ENCODE measurements around the gene GALNTL6.
"Not testable (repeated sequence)": the region's sequence is repeated elsewhere in the genome, so short reads cannot be mapped to it uniquely, and the experiment has no call there.

GALNTL6 gene

DNA sequence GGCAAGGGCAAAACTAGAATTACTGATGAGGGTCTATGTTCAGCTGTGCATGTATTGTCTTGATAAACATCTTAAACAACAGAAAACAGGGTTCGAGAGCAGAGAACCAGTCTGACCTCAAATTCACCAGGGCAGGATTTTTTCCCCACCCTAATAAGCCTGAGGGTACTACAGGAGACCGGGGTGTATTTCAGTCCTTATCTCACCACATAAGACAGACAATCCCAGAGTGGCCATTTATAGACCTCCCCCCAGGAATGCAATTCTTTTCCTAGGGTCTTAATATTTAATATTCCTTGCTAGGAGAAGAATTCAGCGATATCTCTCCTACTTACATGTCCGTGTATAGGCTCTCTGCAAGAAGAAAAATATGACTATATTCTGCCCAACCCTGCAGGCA lies 1157.0 kb downstream of the GALNTL6 start:
- not testable (repeated sequence) for DNase-seq (ENCODE audit: low read depth in 3 of 3, low spot score in 1 of 3)

DNA sequence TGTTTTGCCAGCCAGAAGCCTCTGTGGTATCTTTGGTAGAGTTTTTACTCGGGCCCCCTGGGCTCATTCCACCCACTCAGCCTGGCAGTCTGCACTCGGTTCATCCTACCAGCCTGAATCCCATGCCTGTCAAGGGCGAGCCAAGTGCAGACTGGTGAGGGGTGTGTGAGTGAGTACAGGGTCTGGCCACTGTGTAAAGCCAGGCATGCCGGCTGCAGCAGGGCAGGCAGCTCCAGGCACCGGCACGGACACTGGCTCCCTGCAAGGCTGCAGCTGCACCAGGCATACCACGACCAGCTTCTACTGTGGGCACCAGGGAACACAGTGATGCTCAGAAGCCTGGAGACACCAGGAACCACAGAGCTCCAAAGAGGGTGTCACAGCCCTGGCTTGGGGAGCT lies 1161.4 kb downstream of the GALNTL6 start:
- no peak for DNase-seq (ENCODE audit: low read depth in 3 of 3, low spot score in 1 of 3)

- no peak for DNase-seq (ENCODE audit: low read depth in 3 of 3, low spot score in 1 of 3)
Observed at GRCh38 chr4:172975651-172976229, 1162.5 kb downstream of the GALNTL6 start.

DNA sequence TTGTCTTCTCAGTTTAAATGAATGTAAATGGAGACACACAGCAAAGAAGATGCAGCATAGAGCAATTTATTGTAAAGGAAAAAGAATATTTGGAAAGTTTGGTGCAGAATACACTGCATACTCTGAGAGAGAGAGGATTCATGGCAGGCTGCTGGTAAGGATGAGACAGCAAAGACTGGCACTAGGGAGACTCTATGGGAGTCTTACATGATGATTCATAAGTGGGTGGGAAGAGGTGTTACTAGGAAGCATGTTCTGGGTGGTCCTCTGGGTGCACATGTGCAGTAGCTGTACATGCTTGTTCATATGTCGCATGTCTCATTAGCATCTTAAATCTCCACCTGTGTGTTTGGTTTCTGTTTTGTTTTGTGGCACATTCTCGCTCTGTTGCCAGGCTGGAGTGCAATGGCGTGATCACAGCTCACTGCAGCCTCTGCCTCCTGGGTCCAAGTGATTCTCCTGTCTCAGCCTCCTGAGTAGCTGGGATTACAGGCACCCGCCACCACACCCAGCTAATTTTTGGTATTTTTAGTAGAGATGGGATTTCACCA lies 1164.4 kb downstream of the GALNTL6 start:
- not testable (repeated sequence) for DNase-seq (ENCODE audit: low read depth in 3 of 3, low spot score in 1 of 3)

- no peak for DNase-seq (ENCODE audit: low read depth in 3 of 3, low spot score in 1 of 3)
Observed at GRCh38 chr4:172978848-172979247, 1165.6 kb downstream of the GALNTL6 start.

DNA sequence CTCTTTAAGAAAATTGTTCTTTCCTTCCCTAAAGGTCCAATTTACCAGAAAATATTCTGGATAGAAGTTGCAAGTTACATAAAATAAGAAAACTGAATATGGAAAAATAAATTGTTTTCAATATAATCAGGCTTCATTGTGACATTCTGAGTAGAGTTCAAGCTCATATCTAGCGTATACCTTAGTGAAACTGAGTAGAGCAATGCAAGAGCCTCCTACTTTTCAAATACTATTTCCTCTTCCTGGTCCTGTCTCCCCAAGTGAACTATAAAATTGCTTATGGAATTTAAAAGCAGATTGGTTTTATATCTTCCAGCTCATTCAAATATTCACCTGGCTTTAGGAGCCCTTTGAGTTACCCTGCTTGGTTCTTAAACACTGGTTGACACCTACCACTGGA lies 1166.1 kb downstream of the GALNTL6 start:
- DNase-seq (ENCODE audit: low read depth in 3 of 3, low spot score in 1 of 3) = no peak

GRCh38 chr4:172980219-172980618 lies 1167.0 kb downstream of the GALNTL6 start:
- DNase-seq (ENCODE audit: low read depth in 3 of 3, low spot score in 1 of 3) = no peak

DNA sequence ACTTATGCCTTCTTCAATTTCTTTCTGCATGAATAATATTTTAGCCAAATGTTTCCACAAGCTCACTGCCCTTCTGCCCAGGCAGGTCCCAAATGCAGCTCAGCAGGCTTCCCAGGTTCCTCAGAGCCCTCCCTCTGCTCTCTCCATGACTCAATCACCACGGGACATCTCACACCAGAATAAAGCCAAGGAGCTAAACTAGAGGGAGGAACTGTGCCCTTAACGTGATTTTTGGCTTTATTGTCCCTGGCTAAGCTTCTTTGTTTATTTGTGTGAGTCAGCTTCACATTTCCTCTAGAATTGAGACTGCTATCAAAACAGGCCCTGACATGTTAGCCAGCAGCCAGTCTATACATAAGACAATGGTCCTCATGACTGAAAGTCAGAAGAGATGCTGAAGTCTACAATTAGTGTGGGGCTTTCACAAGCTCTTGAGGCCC lies 1169.0 kb downstream of the GALNTL6 start:
- no peak for DNase-seq (ENCODE audit: low read depth in 3 of 3, low spot score in 1 of 3)

DNA sequence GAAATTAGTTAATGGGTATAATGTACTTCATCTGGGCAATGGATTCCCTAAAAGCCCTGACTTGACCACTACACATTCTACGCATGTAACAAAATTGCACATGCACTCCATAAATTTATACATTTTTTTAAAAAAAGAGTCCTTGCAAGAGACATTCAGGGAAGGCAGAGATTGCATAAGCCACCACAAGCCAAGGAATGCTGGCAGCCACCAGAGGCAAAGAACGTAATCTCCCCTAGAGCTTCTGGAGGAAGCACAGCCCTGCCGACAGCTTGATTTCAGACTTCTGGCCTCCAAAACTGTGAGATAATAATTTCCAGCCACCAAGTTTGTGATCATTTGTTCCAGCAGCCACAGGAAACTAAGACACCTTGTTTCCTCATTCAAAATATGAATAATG lies 1169.8 kb downstream of the GALNTL6 start:
- no peak for DNase-seq (ENCODE audit: low read depth in 3 of 3, low spot score in 1 of 3)

DNA sequence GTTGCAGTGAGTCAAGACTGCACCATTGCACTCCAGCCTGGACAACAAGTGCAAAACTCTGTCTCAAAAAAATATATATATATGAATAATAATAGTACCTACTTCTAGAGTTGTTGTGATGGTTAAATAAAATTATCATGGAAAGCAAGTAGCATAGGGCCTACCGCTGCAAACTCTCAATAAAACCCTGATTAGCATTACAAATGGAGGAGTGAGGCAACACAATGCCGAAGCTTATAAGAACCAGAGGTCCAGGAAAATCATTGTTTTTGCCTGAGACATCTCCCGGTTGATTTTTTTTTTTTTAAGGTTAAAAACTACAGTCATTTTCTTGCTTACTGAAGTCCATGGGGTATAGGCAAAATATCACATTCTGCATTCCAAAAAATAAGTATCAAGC lies 1170.4 kb downstream of the GALNTL6 start:
- no peak for DNase-seq (ENCODE audit: low read depth in 3 of 3, low spot score in 1 of 3)

DNA sequence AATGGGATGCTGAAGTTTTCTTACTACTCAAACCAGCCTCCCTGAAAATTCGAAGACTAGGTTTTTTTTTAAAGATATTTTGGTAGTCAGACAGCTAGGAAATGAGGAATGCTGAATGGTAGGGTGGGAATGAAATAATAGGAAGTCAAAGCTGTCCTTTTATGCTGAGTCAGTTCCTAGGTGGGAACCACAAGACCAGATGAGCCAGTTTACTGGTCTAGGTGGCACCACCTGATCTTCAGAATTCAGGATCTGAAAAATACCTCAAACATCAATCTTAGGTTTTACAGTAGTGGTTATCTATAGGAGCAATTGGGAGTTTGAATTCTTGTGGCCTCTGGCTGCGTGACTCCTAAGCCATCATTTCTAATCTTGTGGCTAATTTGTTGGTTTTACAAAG lies 1172.3 kb downstream of the GALNTL6 start:
- DNase-seq (ENCODE audit: low read depth in 3 of 3, low spot score in 1 of 3) = no peak

GRCh38 chr4:172986114-172986513 lies 1172.9 kb downstream of the GALNTL6 start:
- DNase-seq (ENCODE audit: low read depth in 3 of 3, low spot score in 1 of 3) = no peak

GRCh38 chr4:172989984-172990820 lies 1177.0 kb downstream of the GALNTL6 start:
- DNase-seq (ENCODE audit: low read depth in 3 of 3, low spot score in 1 of 3) = no peak

GRCh38 chr4:172992648-172993378 lies 1179.6 kb downstream of the GALNTL6 start:
- no peak for DNase-seq (ENCODE audit: low read depth in 3 of 3, low spot score in 1 of 3)

DNA sequence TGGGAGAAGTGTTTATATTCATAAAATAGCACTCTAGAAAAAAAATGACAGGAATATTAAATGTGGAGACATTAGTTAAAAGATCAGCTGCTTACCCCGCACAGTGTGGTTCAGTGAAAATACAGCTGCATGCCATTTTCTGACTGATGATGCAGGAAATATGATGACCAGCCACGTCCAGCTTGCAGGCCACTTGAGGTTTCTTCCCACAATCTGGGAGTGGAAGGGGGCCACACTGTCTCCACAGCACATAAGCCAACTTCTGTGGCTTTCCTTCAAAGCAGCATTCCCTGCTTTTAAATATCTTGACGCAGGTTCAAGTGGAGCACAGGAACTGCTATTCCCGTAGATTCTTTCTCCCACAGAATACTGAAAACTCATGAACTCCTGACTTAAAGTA lies 1182.0 kb downstream of the GALNTL6 start:
- no peak for DNase-seq (ENCODE audit: low read depth in 3 of 3, low spot score in 1 of 3)

GRCh38 chr4:172995704-172996103 lies 1182.5 kb downstream of the GALNTL6 start:
- no peak for DNase-seq (ENCODE audit: low read depth in 3 of 3, low spot score in 1 of 3)

GRCh38 chr4:172996571-172997216 lies 1183.5 kb downstream of the GALNTL6 start:
- DNase-seq (ENCODE audit: low read depth in 3 of 3, low spot score in 1 of 3) = no peak

GRCh38 chr4:172997217-172997609 lies 1184.0 kb downstream of the GALNTL6 start:
- no peak for DNase-seq (ENCODE audit: low read depth in 3 of 3, low spot score in 1 of 3)

GRCh38 chr4:172997856-172998255 lies 1184.7 kb downstream of the GALNTL6 start:
- DNase-seq (ENCODE audit: low read depth in 3 of 3, low spot score in 1 of 3) = no peak

DNA sequence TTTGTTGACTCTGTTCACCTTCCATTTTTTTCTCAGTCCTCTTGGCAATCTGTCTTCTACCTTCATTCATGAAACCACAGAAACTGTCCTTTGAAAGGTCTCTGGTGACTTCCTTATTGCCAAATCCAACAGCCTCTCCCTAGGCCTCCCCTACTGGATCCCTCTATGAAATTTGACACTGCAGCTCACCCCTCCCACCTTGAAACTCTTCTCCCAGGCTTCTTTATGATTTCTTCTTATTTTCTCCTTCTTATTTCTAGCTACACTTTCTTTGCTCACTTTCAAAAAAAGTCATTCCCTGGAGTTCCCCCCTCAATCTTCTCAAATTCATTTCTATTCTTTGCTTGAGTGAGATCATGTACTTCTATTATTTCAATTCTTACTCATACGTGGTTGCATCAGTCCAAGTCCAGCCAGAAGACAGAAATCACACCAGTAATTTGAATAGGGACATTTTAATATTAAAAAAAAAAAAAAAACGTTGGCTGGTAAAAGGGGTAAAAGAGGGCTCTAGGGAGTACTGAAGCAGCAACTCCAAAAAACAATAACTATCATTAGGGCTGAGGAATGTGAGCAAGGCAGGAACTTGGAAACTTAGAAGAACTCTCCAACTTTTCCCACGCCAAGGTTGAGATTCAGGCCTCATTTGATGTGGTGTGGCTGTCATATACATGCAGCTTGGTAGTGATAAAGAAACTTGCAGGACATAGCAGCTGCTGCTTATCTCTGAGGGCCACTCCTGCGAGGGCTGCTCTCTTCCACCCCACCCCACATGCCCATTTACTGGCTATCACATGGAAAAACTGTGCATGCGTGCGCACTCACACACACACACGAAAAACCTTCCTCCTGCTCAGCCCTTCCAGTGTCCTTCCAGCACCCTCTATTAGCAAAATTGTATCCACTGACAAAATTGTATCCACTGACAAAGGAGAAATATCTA lies 1185.6 kb downstream of the GALNTL6 start:
- DNase-seq (ENCODE audit: low read depth in 3 of 3, low spot score in 1 of 3) = no peak

Data from stimulated activated CD4-positive, alpha-beta T cell treated with anti-CD3 and anti-CD28 coated beads, TNF-alpha, amount 100 ng/mL, for 1 hour (primary cell).